GM12801 (cell line): ENCODE measurements around the gene DMXL1.

Source experiments
- CTCF ChIP-seq: IDR thresholded peaks from one replicate; pipeline ENCODE4 v1.5.1; 2011; ENCODE audit warnings: control low read depth; ENCODE audit not compliant: insufficient read length; ENCODE audit errors: extremely low read depth

DMXL1 gene

DNA sequence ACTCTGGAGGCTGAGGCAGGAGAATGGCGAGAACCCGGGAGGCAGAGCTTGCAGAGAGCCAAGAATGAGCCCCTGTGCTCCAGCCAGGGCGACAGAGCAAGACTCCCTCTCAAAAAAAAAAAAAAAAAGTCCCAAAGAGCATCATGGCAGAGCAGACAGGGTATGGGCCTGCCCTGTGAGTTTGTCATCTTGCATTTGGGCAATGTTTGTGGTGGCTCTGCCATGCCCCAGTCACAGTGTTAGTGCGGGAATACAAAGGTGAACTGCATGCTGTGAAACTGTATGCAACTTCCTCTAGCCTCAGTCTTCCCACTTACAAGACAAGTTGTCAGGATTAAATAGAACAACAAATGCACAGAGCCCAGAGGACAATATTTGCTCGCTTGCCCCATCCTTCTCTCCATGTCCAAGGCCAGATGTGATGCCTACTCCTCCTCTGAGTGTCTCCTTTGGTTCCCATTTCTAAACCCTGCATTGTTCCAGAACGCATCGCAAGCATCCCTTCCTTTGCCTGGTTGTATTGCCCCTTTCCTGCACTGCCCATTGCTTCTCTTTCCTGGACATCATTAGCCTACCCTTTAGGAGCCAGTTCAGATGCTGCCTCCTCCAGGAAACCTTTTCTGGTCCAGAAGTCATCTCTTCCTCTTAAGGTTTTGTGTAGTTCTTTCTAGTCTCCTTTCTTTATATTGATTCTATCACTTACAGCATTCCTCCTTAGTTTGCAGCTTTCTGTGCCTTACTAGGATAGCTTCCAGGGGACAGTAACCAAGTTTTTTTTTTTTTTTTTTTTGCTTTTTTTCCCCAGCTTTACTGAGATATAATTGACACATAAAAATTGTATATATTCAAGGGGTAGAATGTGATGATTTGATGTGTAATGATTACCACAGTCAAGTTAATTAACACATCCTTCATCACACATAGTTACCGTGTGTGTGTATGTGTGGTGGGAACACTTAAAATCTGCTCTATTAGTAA lies 215.9 kb downstream of the DMXL1 start:
- no peak for TF ChIP-seq CTCF

GRCh38 chr5:119287547-119288111 lies 216.7 kb downstream of the DMXL1 start:
- no peak for TF ChIP-seq CTCF

DNA sequence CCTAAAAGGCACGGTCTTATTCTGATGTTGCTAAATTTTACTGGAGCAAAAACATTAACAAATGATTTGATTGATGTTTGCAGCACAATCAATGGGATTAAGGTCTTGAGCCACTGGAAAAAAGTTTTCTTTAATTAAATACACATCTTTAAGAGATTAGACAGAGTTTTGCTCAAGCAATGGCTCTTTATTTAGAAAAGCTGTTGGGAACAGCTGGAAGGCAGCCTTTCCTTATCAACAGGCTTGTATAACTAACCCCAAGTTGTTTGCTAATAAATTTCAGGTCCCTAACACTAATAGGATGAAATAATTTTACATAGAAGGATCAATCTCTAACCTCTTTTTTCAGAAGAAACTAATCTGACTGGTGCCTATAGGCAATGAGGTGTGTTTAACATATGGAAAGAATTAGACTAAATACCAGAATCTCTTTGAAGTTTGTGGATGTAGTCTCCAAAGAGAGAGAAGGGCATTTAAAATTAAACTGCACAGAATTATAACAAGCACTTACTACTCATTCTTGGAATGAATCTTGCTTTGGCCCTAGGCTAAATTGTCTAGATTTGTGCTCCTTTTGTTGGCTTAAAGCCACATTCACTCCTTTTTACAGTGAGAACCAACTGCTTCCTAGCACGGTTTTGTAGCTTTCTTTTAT lies 217.6 kb downstream of the DMXL1 start:
- TF ChIP-seq CTCF = no peak

DNA sequence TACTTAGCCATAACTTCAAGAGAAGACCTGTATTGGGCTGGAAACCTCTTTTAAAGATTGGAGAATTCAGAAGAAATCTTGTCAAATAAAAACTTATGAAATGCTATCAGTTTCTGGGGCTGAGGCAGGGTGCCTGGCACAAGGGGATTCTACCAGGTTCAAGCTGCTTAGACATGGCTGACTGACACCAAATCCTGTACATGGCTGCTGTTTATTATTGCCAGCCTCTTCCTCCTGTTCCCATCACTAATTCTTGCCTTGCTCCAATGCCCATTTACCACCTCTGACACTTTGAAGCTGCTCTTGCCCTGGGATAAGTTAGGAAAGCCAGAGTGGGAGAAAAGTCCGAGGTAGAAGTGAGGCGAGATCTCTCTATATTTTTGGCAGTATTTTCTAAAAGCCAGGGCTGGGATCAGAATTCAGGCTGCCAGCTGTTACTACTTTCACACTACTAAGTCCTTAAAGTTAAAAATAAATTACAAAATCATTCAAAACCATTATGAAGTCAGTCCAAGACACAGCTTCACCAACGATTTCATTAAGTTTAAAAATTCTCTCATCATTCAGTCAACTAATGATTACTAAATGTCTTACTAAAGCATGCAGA lies 218.7 kb downstream of the DMXL1 start:
- no peak for TF ChIP-seq CTCF

DNA sequence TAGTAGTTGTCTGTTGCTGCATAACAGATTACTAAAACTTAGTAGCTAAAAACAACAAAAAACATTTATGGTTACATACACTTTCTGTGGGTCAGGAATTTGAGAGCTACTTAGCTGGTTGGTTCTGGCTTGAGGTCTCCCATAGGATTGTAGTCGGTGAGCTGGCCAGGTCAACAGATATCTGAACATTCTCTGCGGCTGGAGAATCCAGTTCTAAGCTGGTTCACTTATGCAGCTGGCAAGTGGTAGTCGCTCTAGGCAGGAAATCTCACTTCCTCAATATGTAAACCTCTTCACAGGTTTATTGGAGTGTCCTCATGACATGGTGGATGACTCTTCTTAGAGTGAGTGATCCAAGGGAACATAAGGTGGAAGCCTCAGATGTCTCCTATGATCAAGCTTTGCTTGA lies 219.3 kb downstream of the DMXL1 start:
- no peak for TF ChIP-seq CTCF

GRCh38 chr5:119290607-119291006 lies 219.7 kb downstream of the DMXL1 start:
- no peak for TF ChIP-seq CTCF

DNA sequence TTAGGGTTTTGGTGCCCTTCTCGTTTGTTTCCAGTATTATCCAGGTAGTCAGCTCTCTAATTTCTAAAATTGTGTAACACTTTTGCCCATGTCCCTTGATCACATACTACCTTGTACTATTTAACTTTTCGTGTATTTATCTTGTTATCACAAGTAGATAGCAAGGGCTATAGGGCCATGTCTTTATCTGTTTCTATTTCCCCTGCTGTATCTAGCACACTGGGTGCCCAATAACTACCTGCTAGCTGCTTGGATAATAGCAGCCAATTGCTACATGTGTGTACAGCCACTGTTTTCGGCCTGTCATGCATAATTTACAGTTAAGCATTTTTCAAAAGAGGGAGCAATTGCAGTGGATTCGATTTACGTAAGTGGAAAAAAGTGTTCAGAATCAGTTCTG lies 220.2 kb downstream of the DMXL1 start:
- no peak for TF ChIP-seq CTCF
